HG02973 (cell line): ENCODE results near the gene ANAPC2.

Source experiments
- ATAC-seq: cut with Tn5 transposase; IDR thresholded peaks from one replicate; pipeline ENCODE4 v1.9.1; 2021; ENCODE audit warnings: moderate library complexity; ENCODE audit not compliant: unreplicated experiment

ANAPC2 gene

DNA sequence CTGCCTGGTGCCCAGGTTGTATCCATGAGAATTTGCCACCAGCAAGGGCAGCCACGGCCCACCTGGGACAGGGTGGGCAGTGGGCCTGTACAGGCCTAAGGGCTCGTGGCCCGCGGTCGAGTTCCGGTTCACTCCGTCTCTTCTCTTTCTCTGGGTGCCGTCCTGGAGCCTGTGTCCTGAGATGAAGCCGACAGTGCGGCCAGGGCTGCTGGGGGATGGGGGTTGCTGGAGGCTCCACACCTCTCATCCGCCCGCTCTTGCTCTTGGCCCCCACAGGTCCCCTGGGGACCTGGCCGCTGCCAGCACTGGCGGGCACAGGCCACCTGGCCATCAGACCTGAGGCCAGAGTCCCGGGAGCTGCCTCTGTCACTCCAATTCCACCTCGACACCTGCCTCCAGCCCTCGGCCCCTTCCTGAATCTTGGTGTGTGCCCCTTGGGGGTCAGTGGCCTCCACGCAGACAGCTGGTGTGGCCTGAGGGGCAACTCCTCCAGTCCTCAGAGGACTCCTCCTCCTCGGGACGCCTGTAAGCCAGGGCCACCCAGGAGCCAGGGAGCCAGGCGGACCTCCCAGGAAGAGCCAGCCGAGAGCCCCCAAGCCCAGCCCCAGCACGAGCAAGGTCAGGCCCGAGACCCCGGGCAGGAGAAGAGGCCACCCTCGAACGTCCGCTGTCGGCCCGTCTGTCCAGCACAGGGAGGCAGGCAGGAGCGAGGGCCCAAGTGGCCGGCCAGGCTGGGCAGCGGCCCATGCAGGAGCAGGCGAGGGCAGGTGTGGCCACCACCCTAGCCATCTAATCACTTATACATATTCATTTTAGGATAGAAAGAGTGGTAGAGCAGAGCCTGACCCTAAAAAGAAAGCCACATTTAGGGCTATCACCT is 23.8 kb downstream of the ANAPC2 start:
- ATAC-seq: no peak

DNA sequence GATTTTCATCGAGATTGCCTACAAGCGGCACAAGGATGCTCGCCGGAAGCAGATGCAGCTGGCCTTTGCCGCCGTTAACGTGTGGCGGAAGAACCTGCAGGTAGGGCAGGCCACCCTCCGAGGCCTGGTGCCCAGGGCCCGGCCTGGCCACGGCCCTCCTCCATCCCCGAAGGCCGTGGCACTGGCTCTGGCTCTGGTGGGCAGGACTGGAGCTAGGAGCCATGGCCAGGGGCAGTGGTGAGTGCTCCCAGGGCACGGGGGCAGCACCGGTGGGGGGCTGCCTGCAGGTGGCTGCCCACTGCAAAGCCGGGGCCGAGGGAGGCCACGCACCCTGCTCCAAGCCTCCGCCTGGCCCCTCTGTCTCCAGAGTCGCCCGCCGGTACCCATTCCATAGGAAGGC is 24.6 kb downstream of the ANAPC2 start:
- ATAC-seq: no peak

DNA sequence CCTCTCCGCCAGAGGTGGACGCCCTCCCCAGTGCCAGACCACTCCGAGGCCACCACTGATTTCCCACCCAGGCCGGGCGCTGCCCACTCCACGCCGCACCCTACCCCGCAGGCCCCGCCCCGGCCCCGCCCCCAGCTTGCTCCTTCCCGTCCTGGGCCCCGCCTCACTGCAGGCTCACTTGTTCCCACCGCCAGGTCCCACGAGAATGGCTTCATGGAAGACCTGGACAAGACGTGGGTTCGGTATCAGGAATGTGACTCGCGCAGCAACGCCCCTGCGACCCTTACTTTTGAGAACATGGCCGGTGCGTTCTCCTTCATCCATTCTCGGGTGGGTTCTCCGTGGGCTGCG is 25.0 kb downstream of the ANAPC2 start:
- no peak for ATAC-seq

DNA sequence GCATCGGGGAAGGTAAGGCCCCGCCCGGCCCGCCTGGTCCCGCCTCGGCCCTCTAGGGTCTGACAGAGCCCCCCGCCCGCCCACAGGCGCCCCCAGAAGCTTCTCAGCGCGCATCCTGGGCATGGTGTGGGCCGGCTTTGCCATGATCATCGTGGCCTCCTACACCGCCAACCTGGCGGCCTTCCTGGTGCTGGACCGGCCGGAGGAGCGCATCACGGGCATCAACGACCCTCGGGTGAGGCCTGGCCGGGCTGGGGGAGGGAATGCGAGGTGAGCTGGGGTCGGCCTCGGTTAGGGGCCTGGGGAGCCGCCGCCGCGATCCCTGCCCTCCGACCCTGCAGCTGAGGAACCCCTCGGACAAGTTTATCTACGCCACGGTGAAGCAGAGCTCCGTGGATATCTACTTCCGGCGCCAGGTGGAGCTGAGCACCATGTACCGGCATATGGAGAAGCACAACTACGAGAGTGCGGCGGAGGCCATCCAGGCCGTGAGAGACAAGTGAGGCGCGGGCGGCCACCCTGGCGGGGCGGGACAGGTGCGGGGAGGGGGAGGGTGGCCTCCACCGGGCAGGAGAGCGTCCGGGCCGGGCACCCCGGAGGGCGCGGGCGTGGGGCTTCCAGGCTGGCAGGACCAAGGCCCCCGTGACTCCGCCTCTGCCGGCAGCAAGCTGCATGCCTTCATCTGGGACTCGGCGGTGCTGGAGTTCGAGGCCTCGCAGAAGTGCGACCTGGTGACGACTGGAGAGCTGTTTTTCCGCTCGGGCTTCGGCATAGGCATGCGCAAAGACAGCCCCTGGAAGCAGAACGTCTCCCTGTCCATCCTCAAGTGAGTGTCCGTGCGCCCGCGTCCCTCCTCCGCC is 25.6 kb downstream of the ANAPC2 start:
- no peak for ATAC-seq

DNA sequence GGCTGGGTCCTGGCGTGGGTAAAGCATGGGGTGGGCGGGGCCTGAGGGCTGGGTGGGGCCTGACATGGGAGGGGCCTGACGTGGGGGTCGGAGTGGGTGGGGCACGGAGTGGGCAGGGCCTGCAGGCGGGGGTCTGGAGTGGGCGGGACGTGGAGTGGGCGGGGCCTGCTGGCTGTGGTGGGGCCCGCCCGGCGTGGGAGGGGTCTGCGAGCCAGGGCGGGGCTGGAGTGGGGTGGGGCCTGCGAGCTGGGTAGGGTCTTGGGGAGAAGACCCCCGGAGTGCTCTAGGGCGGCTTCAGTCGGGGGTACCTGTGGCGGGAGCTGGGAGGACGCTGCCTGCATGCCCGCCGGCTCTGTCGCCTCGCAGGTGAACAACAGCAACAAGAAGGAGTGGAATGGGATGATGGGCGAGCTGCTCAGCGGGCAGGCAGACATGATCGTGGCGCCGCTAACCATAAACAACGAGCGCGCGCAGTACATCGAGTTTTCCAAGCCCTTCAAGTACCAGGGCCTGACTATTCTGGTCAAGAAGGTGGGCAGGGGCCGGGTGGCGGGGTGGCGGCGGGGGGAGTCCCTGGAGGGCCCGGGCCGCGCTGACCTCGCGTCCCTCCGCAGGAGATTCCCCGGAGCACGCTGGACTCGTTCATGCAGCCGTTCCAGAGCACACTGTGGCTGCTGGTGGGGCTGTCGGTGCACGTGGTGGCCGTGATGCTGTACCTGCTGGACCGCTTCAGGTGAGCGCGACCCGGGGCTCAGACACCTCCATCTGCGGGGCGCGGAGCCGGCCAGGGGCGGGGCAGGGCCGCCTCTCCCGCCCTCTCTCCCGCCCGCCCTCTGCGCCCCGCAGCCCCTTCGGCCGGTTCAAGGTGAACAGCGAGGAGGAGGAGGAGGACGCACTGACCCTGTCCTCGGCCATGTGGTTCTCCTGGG is 26.5 kb downstream of the ANAPC2 start:
- ATAC-seq: no peak

DNA sequence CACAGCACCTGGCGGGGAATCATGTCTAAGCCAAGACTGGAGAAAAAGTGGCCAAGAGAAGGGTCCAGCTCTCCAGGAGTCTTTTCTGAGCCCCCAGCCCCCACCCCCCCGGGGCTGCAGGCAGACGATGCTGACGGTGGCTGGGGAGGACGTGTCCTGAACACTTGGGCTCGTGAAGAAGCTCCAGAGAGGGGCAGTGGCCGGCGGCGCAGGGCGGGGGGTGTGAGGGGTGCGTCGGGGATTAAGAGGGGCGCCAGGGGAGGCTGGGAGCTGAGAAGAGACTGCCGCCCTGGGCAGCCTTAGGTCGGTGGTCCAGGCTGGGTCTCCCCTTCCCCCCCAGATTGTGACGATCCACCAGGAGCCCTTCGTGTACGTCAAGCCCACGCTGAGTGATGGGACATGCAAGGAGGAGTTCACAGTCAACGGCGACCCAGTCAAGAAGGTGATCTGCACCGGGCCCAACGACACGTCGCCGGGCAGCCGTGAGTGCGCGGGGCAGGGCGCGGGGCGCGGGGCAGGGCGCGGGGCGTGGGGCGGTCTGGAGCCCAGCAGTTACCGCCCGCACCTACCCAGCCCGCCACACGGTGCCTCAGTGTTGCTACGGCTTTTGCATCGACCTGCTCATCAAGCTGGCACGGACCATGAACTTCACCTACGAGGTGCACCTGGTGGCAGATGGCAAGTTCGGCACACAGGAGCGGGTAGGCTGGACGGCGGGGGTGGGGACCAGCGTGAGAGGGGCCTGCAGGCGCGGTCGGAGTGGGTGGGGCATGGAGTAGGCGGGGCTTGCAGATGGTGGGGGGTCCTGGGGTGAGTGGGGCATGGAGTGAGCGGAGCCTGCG is 27.4 kb downstream of the ANAPC2 start:
- ATAC-seq: no peak

DNA sequence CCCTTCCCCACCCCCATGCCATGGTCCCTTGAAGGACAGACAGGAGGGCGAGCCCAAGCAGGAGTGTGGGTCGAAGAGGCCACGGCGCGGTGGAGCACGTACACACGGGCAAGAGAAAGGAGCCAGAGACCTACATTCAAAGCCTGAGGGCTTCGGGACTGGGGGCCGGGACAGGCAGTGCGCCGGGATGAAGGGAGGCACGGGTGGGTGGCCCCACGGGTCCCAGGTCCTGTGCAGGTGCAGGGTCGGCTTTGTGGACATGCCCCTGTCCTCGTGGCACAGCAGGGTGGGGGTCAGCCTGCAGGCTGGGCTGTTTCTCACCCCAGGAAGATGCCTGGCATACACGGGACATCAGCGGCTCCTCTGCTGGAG is 28.3 kb downstream of the ANAPC2 start:
- ATAC-seq: no peak

DNA sequence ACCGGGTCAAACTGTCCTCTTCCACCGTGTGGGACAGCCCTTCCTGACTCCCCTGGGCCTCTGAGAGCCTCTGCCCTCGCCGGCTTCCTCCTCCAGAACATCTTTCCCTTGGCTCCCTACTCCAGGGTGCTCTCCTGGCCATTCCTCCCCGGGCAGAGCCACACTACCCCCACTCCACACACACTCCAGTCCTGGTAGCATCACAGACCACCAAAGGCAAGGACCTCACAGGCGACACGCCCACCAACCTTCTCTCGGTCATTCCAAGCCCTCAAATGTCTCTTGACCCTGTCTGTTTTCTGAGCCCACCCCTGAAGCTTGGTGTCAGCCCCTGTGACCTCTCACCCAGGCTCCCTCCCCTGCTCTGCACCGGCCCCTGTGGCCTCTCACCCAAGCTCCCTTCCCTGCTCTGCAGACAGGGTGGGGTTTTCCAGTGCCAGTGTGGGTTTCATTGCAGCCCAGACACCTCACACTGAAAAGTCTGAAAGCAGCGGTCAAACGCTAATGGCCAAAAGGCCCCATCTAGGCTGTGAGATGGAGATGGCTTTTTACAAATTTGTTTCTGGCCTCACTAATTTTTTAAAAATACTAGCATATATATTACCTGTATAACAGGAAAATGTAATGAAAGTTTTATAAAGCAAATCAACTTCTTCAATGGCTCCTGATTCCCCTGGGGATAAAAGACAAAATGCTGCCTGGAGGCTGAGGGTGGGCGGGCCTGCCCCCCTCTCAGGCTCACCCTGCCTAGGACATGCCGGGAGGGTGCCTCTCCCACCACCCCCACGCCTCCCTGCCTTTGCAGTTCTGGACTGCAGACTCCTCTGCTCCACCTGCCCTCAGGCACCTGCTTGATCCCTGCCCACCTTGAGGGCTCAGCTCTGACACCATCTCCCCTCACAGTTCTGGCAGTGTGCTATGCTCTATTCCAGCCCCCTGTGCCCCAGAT is 29.0 kb downstream of the ANAPC2 start:
- no peak for ATAC-seq

DNA sequence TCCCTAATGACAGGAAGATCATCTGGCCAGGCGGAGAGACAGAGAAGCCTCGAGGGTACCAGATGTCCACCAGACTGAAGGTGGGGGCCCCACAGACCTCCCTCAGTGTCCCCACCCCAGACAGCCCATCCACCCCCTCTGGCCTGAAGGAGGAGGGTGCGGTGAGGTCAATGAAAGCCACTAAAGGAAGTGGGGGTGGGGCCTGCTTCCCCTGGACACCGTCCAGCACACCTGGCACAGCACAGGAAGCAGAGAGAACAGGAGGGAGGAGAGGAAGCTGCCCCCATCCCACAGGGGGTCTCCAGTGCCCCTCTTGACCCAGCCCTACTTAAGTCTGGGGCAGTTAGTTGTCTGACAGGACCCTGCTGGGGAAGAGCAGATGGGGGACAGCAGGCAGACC is 29.7 kb downstream of the ANAPC2 start:
- ATAC-seq: no peak

DNA sequence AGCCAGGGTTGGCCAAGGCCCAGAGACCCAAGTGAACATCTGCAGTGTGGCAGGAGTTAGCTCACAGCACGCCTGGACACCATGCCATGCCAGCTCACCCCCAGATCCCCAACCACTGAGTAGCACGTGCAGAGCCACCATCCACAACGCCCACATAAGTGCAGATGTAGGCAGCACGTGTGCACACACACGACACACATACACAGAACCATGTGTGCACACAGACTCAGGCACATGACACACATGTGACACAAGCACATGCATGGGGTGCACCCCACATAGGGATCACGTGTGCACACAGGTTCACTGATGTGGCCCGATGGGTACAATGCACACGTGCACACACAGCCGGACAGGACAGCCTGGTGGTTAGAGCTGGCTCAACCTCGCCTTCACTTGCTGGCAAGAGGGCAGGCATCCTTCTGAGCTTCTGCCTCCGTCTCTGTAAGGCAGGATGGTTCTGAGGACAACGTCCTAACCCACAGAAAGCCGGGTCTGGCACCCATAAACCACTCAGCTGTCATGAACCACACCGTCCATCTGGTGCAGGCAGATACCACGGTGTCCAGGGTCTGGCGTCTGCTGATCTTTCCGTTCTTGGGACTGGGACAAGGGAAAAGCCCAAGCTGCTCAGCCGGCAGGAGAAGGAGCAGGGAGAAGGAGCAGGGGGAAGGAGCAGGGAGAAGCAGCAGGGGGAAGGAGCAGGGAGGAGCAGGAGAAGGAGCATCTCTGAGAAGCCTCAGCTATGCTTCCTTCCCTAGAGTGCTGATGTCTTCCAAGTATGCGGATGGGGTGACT is 30.5 kb downstream of the ANAPC2 start:
- ATAC-seq: no peak

DNA sequence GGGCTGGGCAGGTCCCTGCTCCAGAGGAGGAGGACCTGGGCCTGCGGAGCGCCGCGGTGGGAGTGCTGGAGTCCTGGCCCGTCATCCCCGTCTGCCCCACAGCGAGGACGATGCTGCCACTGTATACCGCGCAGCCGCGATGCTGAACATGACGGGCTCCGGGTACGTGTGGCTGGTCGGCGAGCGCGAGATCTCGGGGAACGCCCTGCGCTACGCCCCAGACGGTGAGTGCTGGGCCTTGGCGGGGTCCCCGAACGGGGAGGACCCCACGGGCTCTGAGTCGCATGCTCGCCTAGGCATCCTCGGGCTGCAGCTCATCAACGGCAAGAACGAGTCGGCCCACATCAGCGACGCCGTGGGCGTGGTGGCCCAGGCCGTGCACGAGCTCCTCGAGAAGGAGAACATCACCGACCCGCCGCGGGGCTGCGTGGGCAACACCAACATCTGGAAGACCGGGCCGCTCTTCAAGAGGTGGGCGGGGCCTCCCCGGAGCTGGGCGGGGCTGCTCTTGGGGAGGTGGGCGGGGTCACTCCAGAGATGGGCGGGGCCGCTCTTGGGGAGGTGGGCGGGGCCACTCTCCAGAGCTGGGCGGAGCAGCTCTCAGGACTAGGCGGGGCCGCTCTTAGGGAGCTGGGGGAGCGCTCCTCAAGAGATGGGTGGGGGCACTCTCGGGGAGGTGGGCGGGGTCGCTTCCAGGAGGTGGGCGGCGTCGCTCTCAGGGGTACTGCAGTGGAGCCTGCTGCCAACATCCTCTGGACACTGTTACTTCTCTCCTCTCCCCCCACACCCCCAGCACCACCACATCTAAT is 31.6 kb downstream of the ANAPC2 start:
- no peak for ATAC-seq

DNA sequence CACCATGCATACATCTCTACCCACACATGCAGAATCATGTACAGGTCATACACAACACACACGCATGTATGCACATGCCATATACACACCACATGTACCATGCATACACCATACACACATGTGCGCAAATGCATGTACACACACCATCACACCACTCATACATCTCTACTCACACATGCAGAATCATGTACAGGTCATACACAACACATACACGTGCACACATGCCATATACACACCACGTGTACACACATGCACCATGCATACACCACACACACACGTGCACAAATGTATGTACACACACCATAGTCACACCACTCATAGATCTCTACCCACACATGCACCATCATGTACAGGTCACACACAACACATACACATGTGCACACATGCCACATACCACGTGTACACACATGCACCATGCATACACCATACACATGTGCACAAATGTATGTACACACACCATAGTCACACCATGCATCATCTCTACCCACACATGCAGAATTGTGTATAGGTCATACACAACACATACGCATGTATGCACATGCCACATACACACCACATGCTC is 35.4 kb downstream of the ANAPC2 start:
- ATAC-seq: no peak

DNA sequence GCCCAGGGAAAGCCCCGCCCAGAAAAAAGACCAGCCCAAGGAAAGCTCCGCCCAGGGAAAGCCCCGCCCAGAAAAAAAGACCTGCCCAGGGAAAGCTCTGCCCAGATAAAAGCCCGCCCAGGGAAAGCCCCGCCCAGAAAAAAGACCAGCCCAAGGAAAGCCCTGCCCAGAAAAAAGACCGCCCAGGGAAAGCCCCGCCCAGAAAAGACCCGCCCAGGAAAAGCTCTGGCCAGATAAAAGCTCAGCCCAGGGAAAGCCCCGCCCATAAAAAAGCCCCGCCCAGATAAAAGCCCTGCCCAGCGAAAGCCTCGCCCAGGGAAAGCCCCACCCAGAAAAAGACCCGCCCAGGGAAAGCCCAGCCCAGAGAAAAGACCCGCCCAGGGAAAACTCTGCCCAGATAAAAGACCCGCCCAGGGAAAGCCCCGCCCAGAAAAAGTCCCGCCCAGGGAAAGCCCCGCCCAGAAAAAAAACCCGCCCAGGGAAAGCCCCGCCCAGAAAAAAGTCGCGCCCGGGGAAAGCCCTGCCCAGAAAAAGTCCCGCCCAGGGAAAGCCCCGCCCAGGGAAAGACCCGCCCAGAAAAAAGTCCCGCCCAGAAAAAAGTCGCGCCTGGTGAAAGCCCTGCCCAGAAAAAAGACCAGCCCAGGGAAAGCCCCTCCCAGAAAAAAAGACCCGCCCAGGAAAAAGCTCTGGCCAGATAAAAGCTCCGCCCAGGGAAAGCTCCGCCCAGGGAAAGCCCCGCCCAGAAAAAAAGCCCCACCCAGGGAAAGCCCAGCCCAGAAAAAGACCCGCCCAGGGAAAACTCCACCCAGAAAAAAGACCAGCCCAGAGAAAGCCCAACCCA is 37.5 kb downstream of the ANAPC2 start:
- ATAC-seq: peak; percentile 38

DNA sequence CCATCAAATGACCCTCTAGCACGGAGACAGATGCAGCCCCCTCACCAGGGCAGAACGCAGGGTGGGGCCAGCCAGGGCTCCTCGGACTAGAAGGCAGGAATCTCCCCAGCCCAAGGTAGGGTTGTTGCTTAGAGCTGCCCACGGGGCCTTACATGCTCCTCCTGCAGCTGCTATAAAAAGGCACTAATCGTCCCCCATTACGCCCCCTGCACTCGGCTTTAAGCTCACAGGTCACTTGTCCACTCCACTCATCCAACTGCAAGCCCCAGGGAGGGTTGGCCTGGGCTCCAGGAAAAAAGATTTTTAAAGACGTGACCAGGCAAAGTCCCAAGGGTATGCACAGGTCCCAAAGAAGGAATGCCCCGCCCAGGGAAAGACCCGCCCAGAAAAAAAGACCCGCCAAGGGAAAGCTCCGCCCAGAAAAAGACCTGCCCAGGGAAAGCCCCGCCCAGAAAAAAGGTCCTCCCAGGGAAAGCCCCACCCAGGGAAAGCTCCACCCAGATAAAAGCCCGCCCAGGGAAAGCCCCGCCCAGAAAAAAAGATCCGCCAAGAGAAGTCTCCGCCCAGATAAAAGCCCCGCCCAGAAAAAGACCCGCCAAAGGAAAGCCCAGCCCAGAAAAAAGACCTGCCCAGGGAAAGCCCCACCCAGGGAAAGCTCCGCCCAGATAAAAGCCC is 38.3 kb downstream of the ANAPC2 start:
- ATAC-seq: peak; percentile 8

DNA sequence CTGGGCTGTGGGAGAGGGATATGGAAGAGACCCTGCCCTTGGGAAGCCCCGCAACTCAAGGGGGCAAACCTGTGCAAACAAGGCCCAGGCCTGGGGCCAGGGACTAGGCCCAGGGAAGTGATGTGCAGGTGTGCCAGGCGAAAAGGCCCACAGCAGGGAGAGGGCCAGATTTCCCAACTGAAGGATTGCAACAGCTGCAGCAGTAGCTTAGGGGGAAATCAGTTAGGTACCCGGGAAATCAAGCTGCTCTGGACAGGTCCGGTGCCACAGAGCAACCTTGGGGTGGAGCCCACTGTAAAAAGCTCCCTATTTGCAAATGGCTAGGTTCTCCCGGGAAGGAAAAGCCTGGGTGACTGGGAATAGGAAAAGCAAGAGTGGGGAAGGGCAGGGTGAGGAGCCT is 39.0 kb downstream of the ANAPC2 start:
- ATAC-seq: no peak

DNA sequence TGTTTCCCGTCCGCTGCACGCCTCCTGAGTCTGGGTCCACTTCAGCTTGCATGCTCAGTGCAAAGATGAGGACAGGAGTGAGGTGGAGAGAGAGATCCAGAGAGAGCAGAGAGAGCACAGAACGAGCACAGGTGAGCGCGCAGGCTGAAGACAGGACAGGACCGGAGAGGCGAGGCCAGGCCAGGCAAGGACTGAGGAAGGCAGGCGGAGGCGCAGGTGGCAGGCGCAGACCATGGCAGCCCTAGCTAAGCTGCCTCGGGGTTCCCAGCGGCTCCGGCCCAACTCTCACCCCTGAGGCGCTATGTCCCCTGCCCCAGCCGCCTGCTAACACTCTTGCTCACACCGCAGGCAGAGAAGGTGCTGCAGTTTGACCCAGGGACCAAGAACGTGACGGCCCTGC is 39.7 kb downstream of the ANAPC2 start:
- ATAC-seq: no peak
